Activated CD4-positive, alpha-beta T cell treated with anti-CD3 and anti-CD28 coated beads for 24 hours (primary cell): ENCODE data around the gene OR5D16.
"Not testable (repeated sequence)": the region's sequence is repeated elsewhere in the genome, so short reads cannot be mapped to it uniquely, and the experiment has no call there.

Source experiments
- DNase-seq, 2 donors: peaks; one replicate each; pipeline ENCODE4 v3.0.0-alpha.2; 2020; ENCODE audit warnings: low read depth in 2 of 2

OR5D16 gene

GRCh38 chr11:55838452-55838851 is at the start of gene OR5D16:
TSS of gene OR5D16 (plus strand) at chr11:55838752. CDS start at chr11:55838752, 0 bp downstream.
- no peak for DNase-seq

- no peak for DNase-seq
These were observed 46.9 kb upstream of the OR5D16 start for GRCh38 chr11:55791606-55792005.

- DNase-seq: no peak
These were observed 45.2 kb upstream of the OR5D16 start for GRCh38 chr11:55793321-55793720.

- DNase-seq: no peak
These were observed 43.3 kb upstream of the OR5D16 start, which contains the start of gene OR5D14 for GRCh38 chr11:55795256-55795655. TSS of gene OR5D14 (plus strand) at chr11:55795556. CDS start at chr11:55795556, 0 bp downstream.

GRCh38 chr11:55806248-55806647 is 32.3 kb upstream of the OR5D16 start:
- DNase-seq: no peak

GRCh38 chr11:55811067-55811466 is 27.5 kb upstream of the OR5D16 start, which contains the start of gene OR5L1:
TSS of gene OR5L1 (plus strand) at chr11:55811367. CDS start at chr11:55811467, 100 bp downstream.
- no peak for DNase-seq

- DNase-seq: no peak
These were observed 19.2 kb upstream of the OR5D16 start, which contains the start of gene OR5D18 for GRCh38 chr11:55819330-55819729. TSS of gene OR5D18 (plus strand) at chr11:55819630. CDS start at chr11:55819630, 0 bp downstream.

- DNase-seq: no peak
These were observed 11.6 kb upstream of the OR5D16 start, which contains the start of gene OR5L2 for GRCh38 chr11:55826919-55827318. TSS of gene OR5L2 (plus strand) at chr11:55827219. CDS start at chr11:55827219, 0 bp downstream.

- DNase-seq: no peak
These were observed 8.9 kb downstream of the OR5D16 start for GRCh38 chr11:55847453-55847852.

- DNase-seq: no peak
These were observed 10.5 kb downstream of the OR5D16 start for GRCh38 chr11:55849037-55849436.

- no peak for DNase-seq
These were observed 13.6 kb downstream of the OR5D16 start for GRCh38 chr11:55852141-55852540.

- DNase-seq: no peak
These were observed 16.2 kb downstream of the OR5D16 start for GRCh38 chr11:55854704-55855103.

GRCh38 chr11:55867354-55867753 is 28.8 kb downstream of the OR5D16 start:
- not testable (repeated sequence) for DNase-seq

GRCh38 chr11:55872731-55873130 is 34.2 kb downstream of the OR5D16 start:
- not testable (repeated sequence) for DNase-seq

GRCh38 chr11:55873146-55873545 is 34.6 kb downstream of the OR5D16 start:
- DNase-seq: not testable (repeated sequence)

- not testable (repeated sequence) for DNase-seq
These were observed 44.4 kb downstream of the OR5D16 start, which contains the start of gene TRIM51 for GRCh38 chr11:55882997-55883396. TSS of gene TRIM51 (plus strand) at chr11:55883297. CDS start at chr11:55885429, 2,132 bp downstream.

- not testable (repeated sequence) for DNase-seq
These were observed 46.4 kb downstream of the OR5D16 start for GRCh38 chr11:55884995-55885394.

GRCh38 chr11:55885481-55885880 is 46.9 kb downstream of the OR5D16 start:
- not testable (repeated sequence) for DNase-seq
